HepG2 (cell line): ENCODE results near the gene TIMM17A. TPM values are rescaled to one million over a fixed set of nuclear protein-coding genes. Genes with fewer than 3 reads are reported as not detected.

ENCODE experiments used
- ATF5 ChIP-seq: sonication (generic); formaldehyde crosslinking; IDR thresholded peaks from 2 replicates; pipeline ENCODE4 v1.4.0; 2020; ENCODE audit warnings: mild to moderate bottlenecking, low read depth, missing genetic modification reagents
- BORCS8-MEF2B ChIP-seq: sonication (generic); formaldehyde crosslinking; IDR thresholded peaks from 2 replicates; pipeline ENCODE4 v1.8.0; 2022; ENCODE audit warnings: mild to moderate bottlenecking, missing genetic modification reagents
- FOXM1 ChIP-seq: sonication (generic); formaldehyde crosslinking; IDR thresholded peaks from 2 replicates; pipeline ENCODE4 v1.5.0; 2020; ENCODE audit warnings: missing genetic modification reagents
- GFI1 ChIP-seq: sonication (generic); formaldehyde crosslinking; IDR thresholded peaks from 2 replicates; pipeline ENCODE4 v1.5.0; 2020; ENCODE audit warnings: missing genetic modification reagents, mild to moderate bottlenecking, borderline replicate concordance
- RBM22 ChIP-seq: fragments of 200-400 bp; formaldehyde crosslinking; optimal IDR thresholded peaks from 2 replicates; pipeline ENCODE3; 2017; ENCODE audit warnings: mild to moderate bottlenecking, low read length, moderate library complexity
- SCMH1 ChIP-seq: sonication (generic); formaldehyde crosslinking; IDR thresholded peaks from 2 replicates; pipeline ENCODE4 v1.9.0; 2021; ENCODE audit warnings: missing genetic modification reagents, mild to moderate bottlenecking, borderline replicate concordance
- SMAD1 ChIP-seq: sonication (generic); formaldehyde crosslinking; IDR thresholded peaks from 2 replicates; pipeline ENCODE4 v1.4.0; 2020; ENCODE audit warnings: missing genetic modification reagents, low read depth, mild to moderate bottlenecking, borderline replicate concordance
- SNRNP70 ChIP-seq: fragments of 200-400 bp; formaldehyde crosslinking; IDR thresholded peaks from 2 replicates; pipeline ENCODE4 v1.6.1; 2017; ENCODE audit warnings: mild to moderate bottlenecking, low read depth, low read length, moderate library complexity
- ZNF547 ChIP-seq: sonication (generic); formaldehyde crosslinking; IDR thresholded peaks from 2 replicates; pipeline ENCODE4 v1.5.1; 2020; ENCODE audit warnings: mild to moderate bottlenecking, missing genetic modification reagents
- ZNF619 ChIP-seq: sonication (generic); formaldehyde crosslinking; IDR thresholded peaks from 2 replicates; pipeline ENCODE4 v1.4.0; 2020; ENCODE audit warnings: mild to moderate bottlenecking, missing genetic modification reagents
- ZNF644 ChIP-seq: IDR thresholded peaks from 2 replicates; pipeline ENCODE4 v1.6.1; 2016; ENCODE audit warnings: low read depth
- ZNF75D ChIP-seq: sonication (generic); formaldehyde crosslinking; IDR thresholded peaks from 2 replicates; pipeline ENCODE4 v1.8.1; 2023; ENCODE audit warnings: missing genetic modification reagents, mild to moderate bottlenecking, borderline replicate concordance
- ZSCAN31 ChIP-seq: sonication (generic); formaldehyde crosslinking; IDR thresholded peaks from 2 replicates; pipeline ENCODE4 v1.5.0; 2020; ENCODE audit warnings: low read depth, mild to moderate bottlenecking, missing genetic modification reagents
- polyA plus RNA-seq, 8 experiments: library from polyadenylated mRNA; depleted of rRNA in 3 of 8; stranded (reverse) in 7 of 8; unstranded in 1 of 8; fragments of >200 nt; fragmentation: Illumina TruSeq in 4 of 8; extraction: Trizol in 4 of 8; gene quantifications; 2 replicates each; pipeline versions ENCODE4 v1.2.1 to v1.2.3, GENCODE V29; 2011 to 2016; ENCODE audit warnings: low read depth in 4 of 8, missing spikeins in 1 of 8, mixed read lengths in 1 of 8; ENCODE audit not compliant: insufficient read depth in 1 of 8
- total RNA-seq, 5 experiments: library from RNA; depleted of rRNA; stranded (reverse); fragments of >200 nt; fragmentation: Illumina TruSeq; extraction: Trizol; gene quantifications; 2 replicates each; pipeline ENCODE4 v1.2.3, GENCODE V29; 2016; ENCODE audit warnings: low read depth in 1 of 5
- TF ChIP-seq, protein P1 (sequence below): sonication (generic); formaldehyde crosslinking; IDR thresholded peaks from 2 replicates; pipeline ENCODE4 v1.5.0; 2020; ENCODE audit warnings: mild to moderate bottlenecking, missing genetic modification reagents, borderline replicate concordance
- TF ChIP-seq, protein P2 (sequence below): sonication (generic); formaldehyde crosslinking; IDR thresholded peaks from 2 replicates; pipeline ENCODE4 v1.4.0; 2020; ENCODE audit warnings: mild to moderate bottlenecking, missing genetic modification reagents
- TF ChIP-seq, protein P3 (sequence below): sonication (generic); formaldehyde crosslinking; IDR thresholded peaks from 2 replicates; pipeline ENCODE4 v1.8.0; 2022; ENCODE audit warnings: missing genetic modification reagents, low read depth, mild to moderate bottlenecking, borderline replicate concordance
- TF ChIP-seq, protein P4 (sequence below): sonication (generic); formaldehyde crosslinking; IDR thresholded peaks from 2 replicates; pipeline ENCODE4 v1.5.0; 2020; ENCODE audit warnings: missing genetic modification reagents

The TIMM17A gene
- total and polyA plus RNA-seq, 2 of the 13 experiments (the other 11 are each of a cell fraction or from before 2014, with no cell fraction given) = 50.8 to 97.8 TPM

DNA sequence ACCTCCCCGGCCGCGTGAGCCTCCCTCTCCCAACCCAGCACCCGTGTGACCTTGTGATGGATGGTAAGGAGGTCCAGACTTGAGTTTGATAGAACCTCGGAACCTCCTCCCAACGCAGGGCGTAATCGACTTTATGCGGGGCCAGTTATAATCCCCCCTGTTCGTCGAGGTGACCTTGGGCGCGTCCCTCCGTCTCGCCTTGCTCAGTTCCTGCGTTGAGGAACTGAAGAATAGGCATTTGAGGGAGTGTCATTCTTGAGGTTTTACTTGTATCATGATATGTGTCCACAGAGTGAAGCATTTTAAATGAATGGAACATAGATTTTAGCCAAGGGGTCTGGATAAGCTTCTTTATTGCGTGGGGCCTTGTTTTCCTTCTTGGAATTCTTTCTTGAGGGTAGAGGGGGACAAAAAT lies 433 bp downstream of the TIMM17A start (continued):
- TF ChIP-seq, protein P1, sequence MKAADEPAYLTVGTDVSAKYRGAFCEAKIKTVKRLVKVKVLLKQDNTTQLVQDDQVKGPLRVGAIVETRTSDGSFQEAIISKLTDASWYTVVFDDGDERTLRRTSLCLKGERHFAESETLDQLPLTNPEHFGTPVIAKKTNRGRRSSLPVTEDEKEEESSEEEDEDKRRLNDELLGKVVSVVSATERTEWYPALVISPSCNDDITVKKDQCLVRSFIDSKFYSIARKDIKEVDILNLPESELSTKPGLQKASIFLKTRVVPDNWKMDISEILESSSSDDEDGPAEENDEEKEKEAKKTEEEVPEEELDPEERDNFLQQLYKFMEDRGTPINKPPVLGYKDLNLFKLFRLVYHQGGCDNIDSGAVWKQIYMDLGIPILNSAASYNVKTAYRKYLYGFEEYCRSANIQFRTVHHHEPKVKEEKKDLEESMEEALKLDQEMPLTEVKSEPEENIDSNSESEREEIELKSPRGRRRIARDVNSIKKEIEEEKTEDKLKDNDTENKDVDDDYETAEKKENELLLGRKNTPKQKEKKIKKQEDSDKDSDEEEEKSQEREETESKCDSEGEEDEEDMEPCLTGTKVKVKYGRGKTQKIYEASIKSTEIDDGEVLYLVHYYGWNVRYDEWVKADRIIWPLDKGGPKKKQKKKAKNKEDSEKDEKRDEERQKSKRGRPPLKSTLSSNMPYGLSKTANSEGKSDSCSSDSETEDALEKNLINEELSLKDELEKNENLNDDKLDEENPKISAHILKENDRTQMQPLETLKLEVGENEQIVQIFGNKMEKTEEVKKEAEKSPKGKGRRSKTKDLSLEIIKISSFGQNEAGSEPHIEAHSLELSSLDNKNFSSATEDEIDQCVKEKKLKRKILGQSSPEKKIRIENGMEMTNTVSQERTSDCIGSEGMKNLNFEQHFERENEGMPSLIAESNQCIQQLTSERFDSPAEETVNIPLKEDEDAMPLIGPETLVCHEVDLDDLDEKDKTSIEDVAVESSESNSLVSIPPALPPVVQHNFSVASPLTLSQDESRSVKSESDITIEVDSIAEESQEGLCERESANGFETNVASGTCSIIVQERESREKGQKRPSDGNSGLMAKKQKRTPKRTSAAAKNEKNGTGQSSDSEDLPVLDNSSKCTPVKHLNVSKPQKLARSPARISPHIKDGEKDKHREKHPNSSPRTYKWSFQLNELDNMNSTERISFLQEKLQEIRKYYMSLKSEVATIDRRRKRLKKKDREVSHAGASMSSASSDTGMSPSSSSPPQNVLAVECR = 0 out of 2 replicates have a peak, but pooled peaks have one; percentile 12
- TF ChIP-seq ZNF619 (CRISPR knock-in tag) (0 out of 2 replicates have a peak, but pooled peaks have one; percentile 8), ZNF644 (CRISPR knock-in tag) (no peak), ZNF547 (CRISPR knock-in tag) (0 out of 2 replicates have a peak, but pooled peaks have one; percentile 3), ATF5 (CRISPR knock-in tag) (0 out of 2 replicates have a peak, but pooled peaks have one; percentile 29), ZSCAN31 (CRISPR knock-in tag) (no peak), SCMH1 (CRISPR knock-in tag) (no peak), BORCS8-MEF2B (no peak), SNRNP70 (no peak), SMAD1 (CRISPR knock-in tag) (0 out of 2 replicates have a peak, but pooled peaks have one; percentile 24), GFI1 (no peak), RBM22 (peak; percentile 44), ZNF75D (no peak), FOXM1 (CRISPR knock-in tag) (no peak)
- TF ChIP-seq, protein P2, sequence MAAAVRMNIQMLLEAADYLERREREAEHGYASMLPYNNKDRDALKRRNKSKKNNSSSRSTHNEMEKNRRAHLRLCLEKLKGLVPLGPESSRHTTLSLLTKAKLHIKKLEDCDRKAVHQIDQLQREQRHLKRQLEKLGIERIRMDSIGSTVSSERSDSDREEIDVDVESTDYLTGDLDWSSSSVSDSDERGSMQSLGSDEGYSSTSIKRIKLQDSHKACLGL = no peak
- TF ChIP-seq, protein P3, sequence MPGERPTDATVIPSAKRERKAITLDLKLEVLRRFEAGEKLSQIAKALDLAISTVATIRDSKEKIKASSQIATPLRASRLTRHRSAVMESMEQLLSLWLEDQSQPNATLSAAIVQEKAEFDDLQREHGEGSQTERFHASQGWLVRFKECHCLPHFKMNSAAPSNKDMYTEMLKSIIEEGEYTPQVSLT (CRISPR knock-in tag) = no peak
- TF ChIP-seq, protein P4, sequence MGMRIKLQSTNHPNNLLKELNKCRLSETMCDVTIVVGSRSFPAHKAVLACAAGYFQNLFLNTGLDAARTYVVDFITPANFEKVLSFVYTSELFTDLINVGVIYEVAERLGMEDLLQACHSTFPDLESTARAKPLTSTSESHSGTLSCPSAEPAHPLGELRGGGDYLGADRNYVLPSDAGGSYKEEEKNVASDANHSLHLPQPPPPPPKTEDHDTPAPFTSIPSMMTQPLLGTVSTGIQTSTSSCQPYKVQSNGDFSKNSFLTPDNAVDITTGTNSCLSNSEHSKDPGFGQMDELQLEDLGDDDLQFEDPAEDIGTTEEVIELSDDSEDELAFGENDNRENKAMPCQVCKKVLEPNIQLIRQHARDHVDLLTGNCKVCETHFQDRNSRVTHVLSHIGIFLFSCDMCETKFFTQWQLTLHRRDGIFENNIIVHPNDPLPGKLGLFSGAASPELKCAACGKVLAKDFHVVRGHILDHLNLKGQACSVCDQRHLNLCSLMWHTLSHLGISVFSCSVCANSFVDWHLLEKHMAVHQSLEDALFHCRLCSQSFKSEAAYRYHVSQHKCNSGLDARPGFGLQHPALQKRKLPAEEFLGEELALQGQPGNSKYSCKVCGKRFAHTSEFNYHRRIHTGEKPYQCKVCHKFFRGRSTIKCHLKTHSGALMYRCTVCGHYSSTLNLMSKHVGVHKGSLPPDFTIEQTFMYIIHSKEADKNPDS = no peak
